Tibial nerve (tissue), 3 donors: ENCODE results near the gene VEGFC.

Source experiments
- POLR2A ChIP-seq, 2 donors: fragments of 450-650 bp; IDR thresholded peaks; one replicate each; pipeline ENCODE4 v1.6.1; 2017; ENCODE audit warnings: antibody characterized with exemption in 2 of 2, mild to moderate bottlenecking in 2 of 2, moderate library complexity in 2 of 2
- TF ChIP-seq, protein P1 (sequence below), 5 experiments: fragments of 200-600 bp in 3 of 5; fragments of 450-650 bp in 2 of 5; sonication (generic) in 3 of 5; IDR thresholded peaks; one replicate each; pipeline ENCODE4 v1.5.1; 2016 to 2019; ENCODE audit warnings: antibody characterized with exemption in 5 of 5, mild to moderate bottlenecking in 3 of 5, moderate library complexity in 2 of 5

DNA sequence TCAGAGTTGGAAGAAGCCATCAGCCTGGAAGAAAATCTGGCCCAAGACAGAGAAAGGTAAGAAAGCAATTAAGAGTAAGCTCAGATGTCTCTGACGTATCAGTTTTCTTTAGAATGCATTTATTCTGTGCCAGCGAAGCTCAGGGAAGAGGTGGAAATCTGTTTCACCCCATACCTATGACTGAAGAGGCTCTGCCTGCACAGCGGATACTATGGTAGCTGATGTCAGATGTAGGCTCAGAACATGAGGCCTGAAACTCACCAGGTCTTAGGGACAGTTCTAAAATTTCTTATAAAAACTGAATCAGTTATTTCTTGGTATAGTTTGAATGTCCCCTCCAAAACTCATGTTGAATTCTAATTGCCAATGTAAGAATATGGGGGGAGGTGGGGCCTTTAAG, 30.9 kb downstream of the VEGFC start:
- TF ChIP-seq, protein P1, sequence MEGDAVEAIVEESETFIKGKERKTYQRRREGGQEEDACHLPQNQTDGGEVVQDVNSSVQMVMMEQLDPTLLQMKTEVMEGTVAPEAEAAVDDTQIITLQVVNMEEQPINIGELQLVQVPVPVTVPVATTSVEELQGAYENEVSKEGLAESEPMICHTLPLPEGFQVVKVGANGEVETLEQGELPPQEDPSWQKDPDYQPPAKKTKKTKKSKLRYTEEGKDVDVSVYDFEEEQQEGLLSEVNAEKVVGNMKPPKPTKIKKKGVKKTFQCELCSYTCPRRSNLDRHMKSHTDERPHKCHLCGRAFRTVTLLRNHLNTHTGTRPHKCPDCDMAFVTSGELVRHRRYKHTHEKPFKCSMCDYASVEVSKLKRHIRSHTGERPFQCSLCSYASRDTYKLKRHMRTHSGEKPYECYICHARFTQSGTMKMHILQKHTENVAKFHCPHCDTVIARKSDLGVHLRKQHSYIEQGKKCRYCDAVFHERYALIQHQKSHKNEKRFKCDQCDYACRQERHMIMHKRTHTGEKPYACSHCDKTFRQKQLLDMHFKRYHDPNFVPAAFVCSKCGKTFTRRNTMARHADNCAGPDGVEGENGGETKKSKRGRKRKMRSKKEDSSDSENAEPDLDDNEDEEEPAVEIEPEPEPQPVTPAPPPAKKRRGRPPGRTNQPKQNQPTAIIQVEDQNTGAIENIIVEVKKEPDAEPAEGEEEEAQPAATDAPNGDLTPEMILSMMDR (IDR thresholded peaks at IDR 0.05) = no peak
- no peak for TF ChIP-seq POLR2A (IDR thresholded peaks at IDR 0.05)
